Nephron progenitor cell (in vitro differentiated cells): Measurements from ENCODE around the gene SLC18A3.
A peak's percentile ranks its signal among the peaks of the same experiment; 100 is the strongest.

ENCODE experiments used
- DNase-seq: peaks from one replicate; pipeline ENCODE4 v3.0.0; 2021
- H3K27ac Mint-ChIP-seq: 2 replicates; pipeline ENCODE4 v1.8.0; 2021; ENCODE audit warnings: mild to moderate bottlenecking, moderate library complexity, mixed read lengths
- H3K27me3 Mint-ChIP-seq: 2 replicates; pipeline ENCODE4 v1.8.0; 2021; ENCODE audit warnings: mild to moderate bottlenecking, low read depth, mixed read lengths; ENCODE audit not compliant: poor library complexity
- H3K36me3 Mint-ChIP-seq: 2 replicates; pipeline ENCODE4 v1.8.0; 2021; ENCODE audit warnings: low read depth, mixed read lengths
- H3K4me1 Mint-ChIP-seq: 2 replicates; pipeline ENCODE4 v1.8.0; 2021; ENCODE audit warnings: mixed read lengths
- H3K4me3 Mint-ChIP-seq: 2 replicates; pipeline ENCODE4 v1.8.0; 2021; ENCODE audit warnings: mild to moderate bottlenecking, moderate library complexity, mixed read lengths
- H3K9me3 Mint-ChIP-seq: 2 replicates; pipeline ENCODE4 v1.8.0; 2021; ENCODE audit warnings: mild to moderate bottlenecking, moderate library complexity, mixed read lengths
- CTCF ChIP-seq: fragments of 200-600 bp; sonication (generic); IDR thresholded peaks from 2 replicates; pipeline ENCODE4 v1.5.0; 2021; ENCODE audit warnings: antibody characterized with exemption

The SLC18A3 gene

GRCh38 chr10:49611166-49611815, 1.2 kb downstream of the SLC18A3 start:
- Mint-ChIP-seq H3K9me3 (peaks cover 10% of the 10 kb centered on the region), H3K4me3 (peak overlapping the region; percentile 63), H3K27ac (no peak overlapping the region), H3K4me1 (peaks cover 27% of the 10 kb centered on the region), H3K36me3 (no peaks in the 10 kb centered on the region), H3K27me3 (peaks cover 100% of the 10 kb centered on the region)
- no peak for TF ChIP-seq CTCF
- peak; percentile 44 for DNase-seq

GRCh38 chr10:49611816-49612512, 1.9 kb downstream of the SLC18A3 start:
- no peak overlapping the region for H3K27ac Mint-ChIP-seq
- no peak for DNase-seq
- no peaks in the 10 kb centered on the region for H3K36me3 Mint-ChIP-seq
- peaks cover 27% of the 10 kb centered on the region for H3K4me1 Mint-ChIP-seq
- TF ChIP-seq CTCF: no peak
- H3K4me3 Mint-ChIP-seq: peak overlapping the region; percentile 15
- peaks cover 100% of the 10 kb centered on the region for H3K27me3 Mint-ChIP-seq
- peaks cover 10% of the 10 kb centered on the region for H3K9me3 Mint-ChIP-seq

- Mint-ChIP-seq H3K27ac (no peak overlapping the region), H3K4me3 (peak overlapping the region; percentile 64), H3K27me3 (peaks cover 100% of the 10 kb centered on the region), H3K4me1 (peaks cover 27% of the 10 kb centered on the region), H3K9me3 (peaks cover 10% of the 10 kb centered on the region), H3K36me3 (no peaks in the 10 kb centered on the region)
- TF ChIP-seq CTCF: no peak
- peak; percentile 61 for DNase-seq
Observed at GRCh38 chr10:49612513-49613164, 2.5 kb downstream of the SLC18A3 start.

- DNase-seq: peak; percentile 16
- Mint-ChIP-seq H3K9me3 (peaks cover 10% of the 10 kb centered on the region), H3K36me3 (no peaks in the 10 kb centered on the region), H3K27ac (no peak overlapping the region), H3K27me3 (peaks cover 100% of the 10 kb centered on the region), H3K4me1 (peaks cover 27% of the 10 kb centered on the region), H3K4me3 (peak overlapping the region; percentile 64)
- no peak for TF ChIP-seq CTCF
Observed at GRCh38 chr10:49613165-49613881, 3.2 kb downstream of the SLC18A3 start.

- TF ChIP-seq CTCF: no peak
- H3K4me3 Mint-ChIP-seq: peak within 1 kb of the TSS; percentile 64
- peaks cover 27% of the 10 kb centered on the region for H3K4me1 Mint-ChIP-seq
- peaks cover 100% of the 10 kb centered on the region for H3K27me3 Mint-ChIP-seq
- no peaks in the 10 kb centered on the region for H3K36me3 Mint-ChIP-seq
- H3K27ac Mint-ChIP-seq: no peak within 1 kb of the TSS
- no peak for DNase-seq
- peaks cover 10% of the 10 kb centered on the region for H3K9me3 Mint-ChIP-seq
Observed at GRCh38 chr10:49613882-49614241, 3.8 kb downstream of the SLC18A3 start, which contains the start of gene CHAT. Gene CHAT (plus strand): TSS chr10:49614037. CDS start chr10:49614190, 153 bp downstream.
